Measurements from ENCODE around the gene SMARCAL1. TPM values are rescaled to one million over a fixed set of nuclear protein-coding genes. Genes with fewer than 3 reads are reported as not detected.

SMARCAL1 gene
- total and polyA plus RNA-seq, 2 of the 4 experiments (the other 2 are of a cell fraction): 13.6 to 21.0 TPM

DNA sequence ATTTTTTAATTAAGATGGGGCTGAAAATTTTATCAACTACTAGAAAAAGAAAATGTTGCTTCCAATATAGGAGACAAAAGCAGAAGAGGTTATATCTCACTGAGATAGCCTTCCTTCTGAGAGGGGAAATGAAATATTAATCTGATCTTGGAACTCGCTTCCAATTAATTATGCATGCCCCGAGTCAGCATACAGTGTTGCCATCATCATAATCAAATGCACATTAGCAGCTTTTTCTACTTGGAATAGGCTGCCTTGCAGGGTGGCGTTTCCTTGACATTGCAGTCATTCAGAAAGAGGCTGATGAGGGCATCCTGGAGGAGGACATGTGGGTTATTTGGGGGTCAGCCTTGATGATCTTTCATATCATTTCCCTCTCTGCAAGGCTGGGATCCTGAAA lies 67.9 kb downstream of the SMARCAL1 start:
- DNase-seq: no peak
- no CpG with 5 or more reads among the region's 3 CpGs for WGBS, 2 experiments (ENCODE audit: extremely low coverage in 2 of 2, insufficient read length in 1 of 2)
- H3K79me1 ChIP-seq (ENCODE audit: low read depth in 1 of 2, low read length in 2 of 2): no peaks in the 10 kb centered on the region; a peak in 1 of 4 replicates
- no peak overlapping the region for H4K5ac ChIP-seq (ENCODE audit: low read depth, low read length)
- ATAC-seq (ENCODE audit: low read depth): no peak
- H2BK120ac ChIP-seq (ENCODE audit: low read depth, low read length): no peak overlapping the region
- H3K4me3 ChIP-seq (ENCODE audit: insufficient read depth, low read depth, low read length): no peak overlapping the region
- no peaks in the 10 kb centered on the region for H3K27me3 ChIP-seq (ENCODE audit: control insufficient read depth, insufficient read depth, low read length)
- H4K20me1 ChIP-seq (ENCODE audit: insufficient read depth, low read length): no peaks in the 10 kb centered on the region
- intact Hi-C loops (cut with micrococcal nuclease) (no loop called here), dilution Hi-C loops (cut with HindIII; ENCODE audit: low sequenced_read_pairs, unreplicated experiment) (no loop called here), in situ Hi-C loops (cut with MboI; ENCODE audit: low sequenced_read_pairs) (no loop called here)
- no peak overlapping the region for H2BK15ac ChIP-seq (ENCODE audit: low read depth, low read length)
- no peak overlapping the region for H2BK5ac ChIP-seq (ENCODE audit: low read depth, low read length, poor library complexity, severe bottlenecking)
- no peak overlapping the region for H4K91ac ChIP-seq (ENCODE audit: insufficient read depth, low read depth, low read length)
- ChIA-PET POLR2A (ENCODE audit: unreplicated experiment) (no interaction called here), CTCF (no interaction called here)
- H2AFZ ChIP-seq (replicated peaks; ENCODE audit: low read length, poor library complexity): no peak overlapping the region
- H2BK20ac ChIP-seq (ENCODE audit: low read depth, low read length): no peak overlapping the region
- no peak overlapping the region for H3K9ac ChIP-seq (ENCODE audit: low read depth, low read length)
- peaks cover 19% of the 10 kb centered on the region for H3K9me1 ChIP-seq (ENCODE audit: insufficient read depth, low read length)
- no peaks in the 10 kb centered on the region; the same call in 1 of the 2 replicates for H3K4me1 ChIP-seq (ENCODE audit: control insufficient read depth, insufficient read depth, low read length)
- no peak overlapping the region for H2AK5ac ChIP-seq (ENCODE audit: low read depth, low read length)
- H3K4me2 ChIP-seq (ENCODE audit: low read depth, low read length): no peak overlapping the region
- H3K4ac ChIP-seq (ENCODE audit: low read depth, low read length): no peak overlapping the region
- TF ChIP-seq, protein P1, sequence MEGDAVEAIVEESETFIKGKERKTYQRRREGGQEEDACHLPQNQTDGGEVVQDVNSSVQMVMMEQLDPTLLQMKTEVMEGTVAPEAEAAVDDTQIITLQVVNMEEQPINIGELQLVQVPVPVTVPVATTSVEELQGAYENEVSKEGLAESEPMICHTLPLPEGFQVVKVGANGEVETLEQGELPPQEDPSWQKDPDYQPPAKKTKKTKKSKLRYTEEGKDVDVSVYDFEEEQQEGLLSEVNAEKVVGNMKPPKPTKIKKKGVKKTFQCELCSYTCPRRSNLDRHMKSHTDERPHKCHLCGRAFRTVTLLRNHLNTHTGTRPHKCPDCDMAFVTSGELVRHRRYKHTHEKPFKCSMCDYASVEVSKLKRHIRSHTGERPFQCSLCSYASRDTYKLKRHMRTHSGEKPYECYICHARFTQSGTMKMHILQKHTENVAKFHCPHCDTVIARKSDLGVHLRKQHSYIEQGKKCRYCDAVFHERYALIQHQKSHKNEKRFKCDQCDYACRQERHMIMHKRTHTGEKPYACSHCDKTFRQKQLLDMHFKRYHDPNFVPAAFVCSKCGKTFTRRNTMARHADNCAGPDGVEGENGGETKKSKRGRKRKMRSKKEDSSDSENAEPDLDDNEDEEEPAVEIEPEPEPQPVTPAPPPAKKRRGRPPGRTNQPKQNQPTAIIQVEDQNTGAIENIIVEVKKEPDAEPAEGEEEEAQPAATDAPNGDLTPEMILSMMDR (conservative IDR thresholded peaks at IDR 0.05; ENCODE audit: low read depth, low read length): no peak
- TF ChIP-seq POLR2A (IDR thresholded peaks at IDR 0.05; ENCODE audit: low read depth, low read length) (no peak), RAD21 (IDR thresholded peaks at IDR 0.05; ENCODE audit: low read length) (no peak), MAFK (IDR thresholded peaks at IDR 0.05; ENCODE audit: low read depth, low read length) (no peak), NFE2L2 (IDR thresholded peaks at IDR 0.05; ENCODE audit: low read depth, low read length) (no peak), SMC3 (IDR thresholded peaks at IDR 0.05; ENCODE audit: low read depth, low read length) (no peak), BHLHE40 (IDR thresholded peaks at IDR 0.05; ENCODE audit: low read depth, low read length) (no peak), RFX5 (IDR thresholded peaks at IDR 0.05; ENCODE audit: low read depth, low read length) (no peak)
- H3K56ac ChIP-seq (ENCODE audit: extremely low read depth, insufficient read depth, low read length): no peak overlapping the region
- BruUV-seq (replicated peaks): no TSS peak
- H3K36me3 ChIP-seq (ENCODE audit: control insufficient read depth, insufficient read depth, low read length): peaks cover 21% of the 10 kb centered on the region
- no peak overlapping the region for H3K23ac ChIP-seq (ENCODE audit: low read depth, low read length)
- no peak overlapping the region for H4K8ac ChIP-seq (ENCODE audit: low read depth in 2 of 2, low read length in 2 of 2)
- H2AK9ac ChIP-seq (replicated peaks; ENCODE audit: low read depth, low read length, poor library complexity): no peak overlapping the region
- no peak overlapping the region for H3K18ac ChIP-seq (ENCODE audit: low read depth, low read length)
- no peak overlapping the region for H3K27ac ChIP-seq (ENCODE audit: insufficient read depth, low read length)
- no peak overlapping the region for H3K14ac ChIP-seq (replicated peaks; ENCODE audit: low read depth, low read length)
- no peaks in the 10 kb centered on the region for H3K9me3 ChIP-seq (ENCODE audit: control insufficient read depth, insufficient read depth, low read length)

All from IMR-90 (cell line).